NCI-H2171 (cell line): ENCODE results near the gene FRG2C.
"Not testable (repeated sequence)": the region's sequence is repeated elsewhere in the genome, so short reads cannot be mapped to it uniquely, and the experiment has no call there.

Experiments used
- DNase-seq: peaks from one replicate; lab custom pipeline; 2025; lab: John Stamatoyannopoulos, UW

FRG2C gene

GRCh38 chr3:75664028-75664427 is at the start of gene FRG2C:
Gene FRG2C (plus strand): TSS chr3:75664328. CDS start chr3:75664380, 52 bp downstream.
- DNase-seq: not testable (repeated sequence)

- not testable (repeated sequence) for DNase-seq
Observed at GRCh38 chr3:75618666-75619305, 45.3 kb upstream of the FRG2C start.

- not testable (repeated sequence) for DNase-seq
Observed at GRCh38 chr3:75619481-75620031, 44.6 kb upstream of the FRG2C start.

DNA sequence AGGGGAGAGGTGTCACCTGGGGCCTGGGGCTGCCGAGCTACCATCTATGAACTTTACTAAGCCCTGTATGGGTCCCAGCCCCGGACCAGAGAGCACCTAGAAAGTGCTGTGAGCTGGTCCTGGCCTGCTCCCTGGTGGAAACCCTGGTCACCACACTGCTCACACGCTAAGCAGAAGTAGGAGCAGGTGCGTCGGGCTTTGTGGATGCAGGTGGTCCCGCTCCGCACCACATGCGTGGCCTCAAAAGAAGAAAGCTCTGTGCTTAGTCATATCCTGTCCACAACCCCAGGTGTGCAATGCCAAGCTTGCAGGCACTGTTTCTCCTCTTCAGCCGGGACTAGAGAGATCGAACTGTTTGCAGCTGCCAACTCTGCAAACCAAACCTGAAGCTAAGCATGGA is 42.4 kb upstream of the FRG2C start:
- not testable (repeated sequence) for DNase-seq

DNA sequence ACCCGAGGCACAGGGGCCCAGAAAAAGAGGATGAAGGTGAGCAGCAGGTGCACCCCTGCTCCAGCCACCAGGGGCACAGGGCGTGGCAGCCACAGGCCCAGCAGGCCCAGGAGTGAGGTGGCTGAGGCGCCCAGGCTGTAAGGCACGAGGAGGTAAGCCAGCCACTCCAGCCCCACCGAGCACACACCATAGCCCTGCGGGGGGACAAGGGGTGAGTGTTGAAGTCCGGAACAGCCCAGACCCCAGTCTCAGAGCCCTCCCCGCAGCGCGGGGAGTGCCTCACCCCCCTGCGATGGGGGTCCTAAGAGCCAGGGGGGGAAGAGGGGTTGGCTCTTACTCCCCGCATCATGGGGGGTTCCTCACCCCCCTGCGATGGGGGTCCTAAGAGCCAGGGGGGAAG is 40.5 kb upstream of the FRG2C start:
- DNase-seq: not testable (repeated sequence)

GRCh38 chr3:75630887-75631535 is 33.1 kb upstream of the FRG2C start:
- DNase-seq: not testable (repeated sequence)

DNA sequence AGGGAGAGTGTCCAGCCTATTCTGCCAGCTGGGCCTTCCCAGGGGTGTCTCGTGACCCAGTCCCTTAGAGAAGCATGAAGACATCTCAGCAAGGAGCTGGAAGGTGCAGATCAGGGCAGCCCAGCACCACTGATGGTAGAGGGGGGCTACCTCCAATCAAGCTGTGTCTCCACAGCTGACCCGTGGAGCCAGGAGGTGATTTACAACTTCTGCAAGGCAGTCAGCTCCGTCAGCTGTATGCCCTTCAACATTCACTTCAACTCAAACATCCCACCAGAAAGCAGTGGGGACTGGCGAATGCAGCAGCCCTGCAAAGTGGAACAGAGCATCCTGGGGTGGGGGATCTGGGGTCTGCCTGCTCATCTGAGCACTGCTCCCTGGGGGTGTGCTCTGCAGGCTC is 32.6 kb upstream of the FRG2C start:
- no peak for DNase-seq

DNA sequence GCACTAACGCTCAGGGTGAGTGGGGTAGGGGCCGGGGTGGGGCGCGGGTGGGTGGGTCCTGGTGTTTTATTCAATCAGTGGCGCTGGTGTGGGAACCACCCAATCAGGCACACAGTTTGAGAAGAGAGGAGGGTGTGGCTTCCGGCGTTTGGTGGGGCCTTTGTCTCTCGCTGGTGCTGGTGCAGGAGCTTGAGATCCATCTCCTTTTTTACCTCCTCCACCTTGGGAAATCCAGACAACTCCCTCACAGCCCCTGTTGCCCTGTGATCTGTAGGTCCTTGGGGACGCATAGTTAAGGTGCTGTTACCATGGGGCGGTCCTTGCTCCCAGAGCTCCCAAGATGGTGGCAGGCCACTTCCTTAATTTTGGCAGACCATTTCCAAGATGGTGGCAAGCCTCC is 25.2 kb upstream of the FRG2C start:
- not testable (repeated sequence) for DNase-seq

DNA sequence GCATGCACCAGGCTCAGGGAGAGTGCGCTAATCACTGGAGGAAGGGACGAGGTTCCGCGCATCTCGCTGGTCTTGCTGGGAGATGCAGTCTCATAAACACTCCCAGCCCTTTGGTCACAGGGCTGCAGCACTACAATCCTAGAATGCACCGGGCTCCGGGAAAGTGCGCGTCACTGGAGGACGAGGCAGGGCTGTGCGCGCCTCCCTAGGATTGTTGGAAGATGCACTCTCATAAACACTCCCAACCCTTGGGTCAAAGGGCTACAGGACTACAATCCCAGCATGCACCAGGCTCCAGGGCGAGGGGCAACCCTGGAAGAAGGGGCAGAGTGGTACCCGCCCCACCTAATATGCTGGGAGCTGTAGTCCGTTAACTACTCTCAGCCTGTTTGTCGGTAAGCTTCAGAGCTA is 23.0 kb upstream of the FRG2C start:
- DNase-seq: not testable (repeated sequence)

DNA sequence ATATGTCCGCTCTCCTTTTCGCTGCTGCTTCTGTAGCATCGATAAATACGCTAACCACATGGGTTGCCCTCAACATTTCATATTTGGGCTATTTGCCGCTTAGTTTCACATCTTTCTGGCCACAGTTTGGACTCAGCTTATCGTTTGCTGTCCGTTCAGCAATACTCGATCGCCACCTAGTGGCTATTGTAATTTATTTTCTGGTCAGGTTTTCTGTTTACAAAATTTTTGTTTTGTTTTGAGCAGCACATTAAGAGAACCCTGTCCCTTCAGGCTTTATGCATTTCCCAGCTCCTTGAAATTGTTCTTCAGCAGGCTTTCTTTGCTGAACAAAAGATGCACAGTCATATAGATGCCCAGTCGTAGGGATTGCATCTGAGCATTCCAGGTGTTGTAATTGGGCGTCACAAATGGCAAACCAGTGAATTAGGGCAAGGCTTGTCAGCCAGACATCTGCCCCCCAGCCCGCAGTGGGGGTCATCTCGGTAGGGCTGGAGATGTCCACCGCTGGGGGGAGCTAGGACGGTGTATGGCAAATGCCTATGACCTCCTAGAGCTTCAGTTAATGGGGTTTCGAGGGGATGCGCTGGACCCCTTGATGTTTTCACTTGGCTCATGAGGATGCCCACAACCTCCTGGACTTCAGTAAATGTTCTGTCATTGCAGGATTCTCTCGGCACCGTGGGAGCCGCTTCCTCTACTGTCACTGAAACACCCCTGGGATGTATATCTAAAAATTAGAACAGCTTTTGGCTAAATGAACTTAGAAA is 20.9 kb upstream of the FRG2C start:
- not testable (repeated sequence) for DNase-seq

GRCh38 chr3:75645548-75645947 is 18.6 kb upstream of the FRG2C start:
- not testable (repeated sequence) for DNase-seq

GRCh38 chr3:75650191-75650590 is 13.9 kb upstream of the FRG2C start:
- no peak for DNase-seq

- not testable (repeated sequence) for DNase-seq
Observed at GRCh38 chr3:75655101-75655904, 8.8 kb upstream of the FRG2C start.

- not testable (repeated sequence) for DNase-seq
Observed at GRCh38 chr3:75655956-75656355, 8.2 kb upstream of the FRG2C start.

GRCh38 chr3:75658411-75659107 is 5.6 kb upstream of the FRG2C start:
- DNase-seq: not testable (repeated sequence)

DNA sequence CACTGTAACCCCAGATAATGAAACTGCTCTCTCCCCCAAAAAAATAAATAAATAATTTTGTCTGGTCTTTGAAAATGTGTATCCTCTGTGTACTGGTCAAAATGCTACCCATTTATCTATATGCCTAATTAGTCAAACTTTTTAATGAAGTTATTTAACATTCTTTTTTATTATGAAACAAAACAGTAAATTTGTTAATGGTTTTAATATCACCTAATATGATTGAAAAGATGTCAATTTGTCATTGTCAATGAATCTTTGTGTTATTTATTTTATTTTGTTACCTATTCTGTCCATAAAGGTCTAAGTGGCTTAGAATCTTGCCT is 5.1 kb upstream of the FRG2C start:
- not testable (repeated sequence) for DNase-seq

DNA sequence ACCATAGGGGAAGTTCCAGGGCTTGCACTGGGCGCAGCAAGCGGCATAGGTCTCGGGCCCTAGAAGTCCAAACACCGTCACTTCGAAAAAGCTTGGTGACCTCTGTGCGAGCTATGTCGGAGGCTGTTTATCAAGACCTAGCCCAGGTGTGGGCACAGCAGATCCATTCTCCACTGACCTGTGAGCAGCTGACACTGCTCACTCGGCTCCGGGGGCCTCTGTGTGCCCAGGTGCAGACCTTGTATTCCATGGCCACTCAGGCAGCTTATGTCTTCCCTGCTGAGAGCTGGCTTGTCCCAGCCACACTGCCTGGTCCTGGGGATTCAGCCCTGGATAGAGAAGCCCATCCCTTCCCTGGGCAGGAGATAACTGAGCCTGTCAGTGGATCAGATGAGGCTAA is 1.5 kb downstream of the FRG2C start:
- DNase-seq: not testable (repeated sequence)

- not testable (repeated sequence) for DNase-seq
Observed at GRCh38 chr3:75667757-75668701, 3.9 kb downstream of the FRG2C start.

- not testable (repeated sequence) for DNase-seq
Observed at GRCh38 chr3:75668759-75669347, 4.7 kb downstream of the FRG2C start.
